Activated CD4-positive, alpha-beta T cell treated with anti-CD3 and anti-CD28 coated beads, Interleukin-2, amount 10 ng/mL, durations not matched to agents 7 days and 5 days (primary cell): ENCODE measurements around the gene NTF4. TPM values are rescaled to one million over a fixed set of nuclear protein-coding genes. Genes with fewer than 3 reads are reported as not detected.

Experiments
- total RNA-seq, 2 experiments: library from RNA; stranded (reverse); gene quantifications; one replicate each; pipeline ENCODE4 v1.2.3, GENCODE V29; 2021

The NTF4 gene
- total RNA-seq, 2 experiments from 2014 or later = not detected

Other genes starting within 250 kb of the NTF4 start
- gene HSD17B14, start 228.3 kb downstream of the NTF4 start, total RNA-seq = under 1 TPM; 0.27 to 0.77 TPM
- 1 to 10 TPM; 3.8 to 4.6 TPM for gene PLEKHA4, start 196.2 kb downstream of the NTF4 start, total RNA-seq
- gene PPP1R15A, start 192.4 kb downstream of the NTF4 start, total RNA-seq = 10 to 100 TPM; 49.6 to 53.3 TPM
- gene TULP2, start 166.1 kb downstream of the NTF4 start, total RNA-seq = not detected
- gene NUCB1, start 164.5 kb downstream of the NTF4 start, total RNA-seq = 100 to 1,000 TPM; 231 to 251 TPM
- gene DHDH, start 131.1 kb downstream of the NTF4 start, total RNA-seq = 1 to 10 TPM; 3.1 to 3.2 TPM
- gene BAX, start 109.9 kb downstream of the NTF4 start, total RNA-seq = 100 to 1,000 TPM; 310 to 324 TPM
- 100 to 1,000 TPM; 683 to 880 TPM for gene FTL, start 99.5 kb downstream of the NTF4 start, total RNA-seq
- 10 to 100 TPM; 55.8 to 60.8 TPM for gene GYS1, start 71.5 kb downstream of the NTF4 start, total RNA-seq
- 10 to 100 TPM; 82.2 to 89.4 TPM for gene RUVBL2, start 70.9 kb downstream of the NTF4 start, total RNA-seq
- gene LHB, start 47.7 kb downstream of the NTF4 start, total RNA-seq = not detected
- not detected for gene CGB3, start 40.5 kb downstream of the NTF4 start, total RNA-seq
- under 1 TPM in 1 of 2 experiments, not detected in 1; 0.47 TPM for gene CGB2, start 32.9 kb downstream of the NTF4 start, total RNA-seq
- gene CGB1, start 27.9 kb downstream of the NTF4 start, total RNA-seq = not detected
- gene CGB5, start 21.0 kb downstream of the NTF4 start, total RNA-seq = not detected
- not detected for gene CGB8, start 15.7 kb downstream of the NTF4 start, total RNA-seq
- gene CGB7, start 7.1 kb downstream of the NTF4 start, total RNA-seq = not detected
- not detected for gene KCNA7, start 7.9 kb upstream of the NTF4 start, total RNA-seq
- 100 to 1,000 TPM; 234 to 249 TPM for gene SNRNP70, start 20.6 kb upstream of the NTF4 start, total RNA-seq
- 1 to 10 TPM; 5.6 TPM for gene LIN7B, start 49.6 kb upstream of the NTF4 start, total RNA-seq
- 1 to 10 TPM; 1.0 to 1.3 TPM for gene C19orf73, start 54.3 kb upstream of the NTF4 start, total RNA-seq
- 1 to 10 TPM; 1.6 TPM for gene PPFIA3, start 54.7 kb upstream of the NTF4 start, total RNA-seq
- not detected for gene HRC, start 90.6 kb upstream of the NTF4 start, total RNA-seq
- under 1 TPM; 0.25 to 0.33 TPM for gene TRPM4, start 93.0 kb upstream of the NTF4 start, total RNA-seq